Endothelial cell of umbilical vein (primary cell): ENCODE measurements around the gene CRAT. TPM values are rescaled to one million over a fixed set of nuclear protein-coding genes. Genes with fewer than 3 reads are reported as not detected.

Source experiments
- BruUV-seq: library from RNA; stranded (reverse); fragments of 400-500 nt; replicated peaks from 2 replicates; lab custom pipeline; 2021; lab: Mats Ljungman, UMichigan
- CTCF ChIA-PET: fragments of 300-600, 350-600 bp; sonication (Branson Sonifier 250); formaldehyde crosslinking; loops from one replicate; lab custom pipeline; 2021; ENCODE audit warnings: antibody characterized with exemption, inconsistent platforms; lab: Charles Lee
- POLR2A ChIA-PET: fragments of 300-600, 350-600 bp; sonication (Branson Sonifier 250); formaldehyde crosslinking; loops from one replicate; lab custom pipeline; 2021; ENCODE audit warnings: antibody characterized with exemption, inconsistent platforms; lab: Charles Lee
- DNase-seq: peaks from one replicate; pipeline ENCODE4 v3.0.0-alpha.2; 2011; ENCODE audit warnings: low read depth, low spot score
- FAIRE-seq: peaks from 2 replicates; lab custom pipeline; 2011; peaks lifted over from hg19 to GRCh38; lab: Jason Lieb, UNC
- H2AFZ ChIP-seq: 2 replicates; pipeline ENCODE4 v1.6.0; 2012; ENCODE audit warnings: low read depth, low read length, control low read depth, inconsistent platforms
- H3K27ac ChIP-seq: 2 replicates; pipeline ENCODE4 v1.5.1; 2011; ENCODE audit warnings: low read depth, mild to moderate bottlenecking, control low read depth, low read length, moderate library complexity; ENCODE audit not compliant: insufficient read depth
- H3K27me3 ChIP-seq, 2 experiments: 2 replicates each; pipeline versions ENCODE4 v1.6.0 to v1.6.1; 2011; ENCODE audit warnings: low read length in 2 of 2, mixed read lengths in 1 of 2; ENCODE audit not compliant: control insufficient read depth in 2 of 2, insufficient read depth in 2 of 2
- H3K36me3 ChIP-seq, 2 experiments: 2 replicates in 1 of 2; 3 replicates in 1 of 2; pipeline ENCODE4 v1.5.1; 2011; ENCODE audit warnings: low read length in 2 of 2, mild to moderate bottlenecking in 1 of 2, moderate library complexity in 1 of 2; ENCODE audit not compliant: control insufficient read depth in 2 of 2, insufficient read depth in 2 of 2; ENCODE audit errors: extremely low read depth in 1 of 2
- H3K4me1 ChIP-seq: 3 replicates; pipeline ENCODE4 v1.5.1; 2011; ENCODE audit warnings: mild to moderate bottlenecking, low read length; ENCODE audit not compliant: control insufficient read depth, insufficient read depth; ENCODE audit errors: extremely low read depth
- H3K4me2 ChIP-seq: 2 replicates; pipeline ENCODE4 v1.6.1; 2011; ENCODE audit warnings: low read length, control low read depth, mixed read lengths; ENCODE audit not compliant: insufficient read depth
- H3K4me3 ChIP-seq, 3 experiments: fragments of 200-600 bp in 1 of 3; sonication (generic), shearing (Covaris generic) in 1 of 3; replicated peaks in 1 of 3; 2 replicates each; pipeline ENCODE4 v1.5.1; 2011 to 2016; ENCODE audit warnings: control low read depth in 3 of 3, low read length in 3 of 3, mild to moderate bottlenecking in 2 of 3, inconsistent platforms in 1 of 3, low read depth in 1 of 3, moderate library complexity in 1 of 3; ENCODE audit not compliant: insufficient read depth in 1 of 3
- H3K79me2 ChIP-seq: 2 replicates; pipeline ENCODE4 v1.6.0; 2012; ENCODE audit warnings: low read length, inconsistent platforms; ENCODE audit not compliant: control insufficient read depth, insufficient read depth
- H3K9ac ChIP-seq: replicated peaks from 2 replicates; pipeline ENCODE3; 2011; ENCODE audit warnings: low read length, control low read depth; ENCODE audit not compliant: insufficient read depth; ENCODE audit errors: extremely low read depth
- H3K9me1 ChIP-seq: replicated peaks from 3 replicates; pipeline ENCODE4 v1.6.0; 2011; ENCODE audit warnings: mild to moderate bottlenecking, low read length; ENCODE audit not compliant: control insufficient read depth, insufficient read depth; ENCODE audit errors: extremely low read depth
- H3K9me3 ChIP-seq: replicated peaks from 2 replicates; pipeline ENCODE4 v1.5.1; 2012; ENCODE audit warnings: low read length, inconsistent platforms; ENCODE audit not compliant: control insufficient read depth, insufficient read depth
- H4K20me1 ChIP-seq: replicated peaks from 2 replicates; pipeline ENCODE3; 2011; ENCODE audit warnings: mild to moderate bottlenecking, low read length; ENCODE audit not compliant: control insufficient read depth, insufficient read depth; ENCODE audit errors: extremely low read depth
- EZH2 ChIP-seq: IDR thresholded peaks from 2 replicates; pipeline ENCODE4 v1.6.1; 2012; ENCODE audit warnings: borderline replicate concordance, low read depth, mild to moderate bottlenecking, moderate library complexity, low read length, inconsistent platforms; ENCODE audit not compliant: severe bottlenecking
- FOS ChIP-seq: IDR thresholded peaks from 2 replicates; pipeline ENCODE4 v1.6.1; 2011; ENCODE audit warnings: mild to moderate bottlenecking, low read length, moderate library complexity, borderline replicate concordance; ENCODE audit not compliant: insufficient read depth
- GATA2 ChIP-seq: IDR thresholded peaks from 2 replicates; pipeline ENCODE4 v1.7.0; 2011; ENCODE audit warnings: low read depth, mild to moderate bottlenecking, moderate library complexity, mixed read lengths, low read length; ENCODE audit not compliant: insufficient read length, insufficient read depth
- JUN ChIP-seq: IDR thresholded peaks from 2 replicates; pipeline ENCODE4 v1.6.1; 2011; ENCODE audit warnings: borderline replicate concordance, low read depth; ENCODE audit not compliant: insufficient read length, insufficient read depth
- MAX ChIP-seq: IDR thresholded peaks from 2 replicates; pipeline ENCODE4 v1.6.1; 2011; ENCODE audit not compliant: insufficient read depth, insufficient read length
- MYC ChIP-seq: IDR thresholded peaks from one replicate; pipeline ENCODE4 v1.6.1; 2011; ENCODE audit warnings: mild to moderate bottlenecking, low read depth, low read length
- POLR2A ChIP-seq: IDR thresholded peaks from 2 replicates; pipeline ENCODE4 v1.6.1; 2012; ENCODE audit warnings: low read depth, mild to moderate bottlenecking, control low read depth, low read length
- POLR2AphosphoS5 ChIP-seq: IDR thresholded peaks from 2 replicates; pipeline ENCODE4 v1.6.1; 2012; ENCODE audit warnings: low read depth, mild to moderate bottlenecking, control low read depth, low read length, moderate library complexity; ENCODE audit not compliant: insufficient read depth
- dilution Hi-C: fragments of 300-500 bp; cut with MboI; formaldehyde crosslinking; loops from one replicate; pipeline ENCODE4 v1.15.0; 2019; ENCODE audit warnings: low sequenced_read_pairs; ENCODE audit not compliant: extremely low pct_ligation_motif_present
- intact Hi-C: fragments of 100-400 bp; cut with micrococcal nuclease; formaldehyde crosslinking; loops from one replicate; pipeline ENCODE4 v1.10.0; 2022
- polyA plus RNA-seq, 4 experiments: library from polyadenylated mRNA; depleted of rRNA in 3 of 4; stranded (reverse) in 3 of 4; unstranded in 1 of 4; fragments of >200 nt; gene quantifications; 2 replicates each; pipeline versions ENCODE4 v1.2.1 to v1.2.3, GENCODE V29; 2011 to 2012; ENCODE audit warnings: missing spikeins in 1 of 4
- total RNA-seq: library from RNA; stranded (reverse); gene quantifications from 2 replicates; pipeline ENCODE4 v1.2.3, GENCODE V29; 2021
- TF ChIP-seq, protein P1 (sequence below), 2 donors: IDR thresholded peaks; 1 replicate in 1 of 2; 2 replicates in 1 of 2; pipeline ENCODE4 v1.5.1; 2011; ENCODE audit warnings: low read length in 2 of 2, mild to moderate bottlenecking in 2 of 2, moderate library complexity in 2 of 2, control low read depth in 1 of 2, inconsistent platforms in 1 of 2, low read depth in 1 of 2; ENCODE audit not compliant: insufficient read depth in 1 of 2; ENCODE audit errors: extremely low read depth in 1 of 2

Gene CRAT
- total and polyA plus RNA-seq, 2 donors (not counting 3 experiments of a cell fraction or from before 2014, with no cell fraction given) = 34.2 to 55.3 TPM

DNA sequence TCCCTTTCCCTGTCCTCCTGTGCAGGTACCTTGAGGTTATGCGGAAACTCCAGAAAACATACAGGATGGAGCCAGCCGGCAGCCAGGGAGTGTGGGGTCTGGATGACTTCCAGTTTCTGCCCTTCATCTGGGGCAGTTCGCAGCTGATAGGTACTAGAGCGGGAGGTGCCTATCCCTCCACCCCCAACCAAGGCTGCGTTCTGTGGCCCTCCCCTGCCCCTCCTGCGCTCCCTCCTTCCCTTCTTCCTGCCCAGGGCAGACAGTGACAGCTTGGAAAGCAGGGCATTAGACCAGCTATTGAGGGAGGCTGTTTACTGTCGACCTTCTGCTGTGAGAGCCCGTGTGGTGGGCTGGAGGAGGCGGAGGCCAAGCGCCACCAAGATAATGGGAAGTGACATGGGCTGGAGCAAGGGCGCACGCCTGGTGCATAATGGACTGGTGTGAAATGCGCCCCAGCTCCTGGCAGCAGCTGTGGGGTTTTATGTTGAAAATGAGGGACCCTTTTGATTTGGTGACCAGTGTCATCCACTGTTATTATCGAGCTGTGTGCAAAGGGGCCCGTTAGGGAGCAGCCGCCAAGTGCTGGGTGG is 25.9 kb upstream of the CRAT start:
- Histone ChIP-seq H4K20me1 (no peaks in the 10 kb centered on the region), H3K79me2 (no peaks in the 10 kb centered on the region), H3K36me3 (peaks cover 6 to 13% of the 10 kb centered on the region in 2 experiments), H3K9me1 (no peaks in the 10 kb centered on the region), H2AFZ (no peak overlapping the region), H3K4me2 (no peak overlapping the region), H3K4me1 (peaks cover 30% of the 10 kb centered on the region), H3K9me3 (no peaks in the 10 kb centered on the region), H3K4me3 (no peak overlapping the region), H3K27ac (no peak overlapping the region), H3K27me3 (no peaks in the 10 kb centered on the region), H3K9ac (no peak overlapping the region)
- FAIRE-seq (no peak), DNase-seq (no peak)
- ChIA-PET POLR2A (no interaction called here), CTCF (interaction anchor here (0.5 to 12.6 kb wide), 5 partner anchors 11 to 488 kb away, joined by 3 to 232 read pairs (median 4); partner anchors contain the start of genes C9orf50 and NTMT1)
- no TSS peak for BruUV-seq
- intact Hi-C loops = loop anchor here (5.0 kb wide), 1 partner anchor 646 kb away; no protein-coding TSS in a partner anchor
- dilution Hi-C loops = no loop called here
- TF ChIP-seq GATA2 = no peak
- no peak for TF ChIP-seq JUN
- TF ChIP-seq MYC = no peak
- TF ChIP-seq, protein P1, sequence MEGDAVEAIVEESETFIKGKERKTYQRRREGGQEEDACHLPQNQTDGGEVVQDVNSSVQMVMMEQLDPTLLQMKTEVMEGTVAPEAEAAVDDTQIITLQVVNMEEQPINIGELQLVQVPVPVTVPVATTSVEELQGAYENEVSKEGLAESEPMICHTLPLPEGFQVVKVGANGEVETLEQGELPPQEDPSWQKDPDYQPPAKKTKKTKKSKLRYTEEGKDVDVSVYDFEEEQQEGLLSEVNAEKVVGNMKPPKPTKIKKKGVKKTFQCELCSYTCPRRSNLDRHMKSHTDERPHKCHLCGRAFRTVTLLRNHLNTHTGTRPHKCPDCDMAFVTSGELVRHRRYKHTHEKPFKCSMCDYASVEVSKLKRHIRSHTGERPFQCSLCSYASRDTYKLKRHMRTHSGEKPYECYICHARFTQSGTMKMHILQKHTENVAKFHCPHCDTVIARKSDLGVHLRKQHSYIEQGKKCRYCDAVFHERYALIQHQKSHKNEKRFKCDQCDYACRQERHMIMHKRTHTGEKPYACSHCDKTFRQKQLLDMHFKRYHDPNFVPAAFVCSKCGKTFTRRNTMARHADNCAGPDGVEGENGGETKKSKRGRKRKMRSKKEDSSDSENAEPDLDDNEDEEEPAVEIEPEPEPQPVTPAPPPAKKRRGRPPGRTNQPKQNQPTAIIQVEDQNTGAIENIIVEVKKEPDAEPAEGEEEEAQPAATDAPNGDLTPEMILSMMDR (IDR thresholded peaks at IDR 0.05; ENCODE audit: extremely low read depth in 1 of 2, insufficient read depth in 1 of 2, low read depth in 1 of 2, low read length in 2 of 2) = no peak
- no peak for TF ChIP-seq FOS
- TF ChIP-seq POLR2AphosphoS5 = no peak
- no peak for TF ChIP-seq MAX
- no peak for TF ChIP-seq EZH2
- no peak for TF ChIP-seq POLR2A
